Stimulated activated CD8-positive, alpha-beta memory T cell treated with anti-CD3 and anti-CD28 coated beads, Interleukin-12 subunit alpha, Interleukin-12 subunit beta, amount 100 ng/mL, for 4 hours (primary cell): Measurements from ENCODE around the gene MAK.
"Not testable (repeated sequence)": the region's sequence is repeated elsewhere in the genome, so short reads cannot be mapped to it uniquely, and the experiment has no call there.

Experiments
- DNase-seq: peaks from one replicate; pipeline ENCODE4 v3.0.0-alpha.2; 2020; ENCODE audit warnings: low read depth

MAK gene

DNA sequence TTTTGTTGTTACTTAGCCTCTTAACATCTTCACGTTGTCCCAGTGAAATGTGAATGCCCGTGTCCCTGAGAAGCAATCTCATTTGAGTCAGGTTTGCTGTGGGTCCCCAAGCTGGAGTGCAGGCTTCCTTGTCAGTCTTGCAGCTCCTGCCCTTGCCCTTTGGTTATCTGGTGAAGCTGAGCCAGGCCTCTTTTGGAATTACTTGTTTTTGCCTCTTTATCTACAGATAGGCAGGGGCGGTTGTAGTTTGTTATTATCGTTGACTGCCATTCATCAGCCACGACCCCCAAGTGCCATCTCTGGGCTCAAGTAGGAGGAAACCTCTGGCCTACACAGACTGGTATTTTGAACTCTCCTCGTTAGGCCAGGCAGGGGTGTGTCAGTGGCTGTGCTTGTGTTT is 113.3 kb downstream of the MAK start:
- no peak for DNase-seq

GRCh38 chr6:10723567-10723881 is 114.8 kb downstream of the MAK start:
- no peak for DNase-seq

GRCh38 chr6:10722820-10723566 is 115.3 kb downstream of the MAK start, which contains the start of gene TMEM14C:
TMEM14C (plus strand) TSS chr6:10723070; CDS start chr6:10724614, 1,544 bp downstream.
- peak; percentile 68 for DNase-seq

DNA sequence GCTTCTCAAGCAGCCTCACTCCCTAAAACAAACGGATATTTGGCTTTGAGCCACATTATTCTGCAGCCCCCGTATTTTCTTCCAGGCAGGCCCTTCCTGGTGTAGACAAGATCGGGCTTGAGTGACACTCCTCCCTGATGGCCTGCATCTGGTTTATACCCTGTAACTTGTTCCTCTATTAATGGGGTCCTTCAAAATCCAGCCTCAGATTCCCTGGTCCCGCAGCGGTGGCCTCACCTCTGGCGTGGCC is 115.8 kb downstream of the MAK start:
- no peak for DNase-seq

DNA sequence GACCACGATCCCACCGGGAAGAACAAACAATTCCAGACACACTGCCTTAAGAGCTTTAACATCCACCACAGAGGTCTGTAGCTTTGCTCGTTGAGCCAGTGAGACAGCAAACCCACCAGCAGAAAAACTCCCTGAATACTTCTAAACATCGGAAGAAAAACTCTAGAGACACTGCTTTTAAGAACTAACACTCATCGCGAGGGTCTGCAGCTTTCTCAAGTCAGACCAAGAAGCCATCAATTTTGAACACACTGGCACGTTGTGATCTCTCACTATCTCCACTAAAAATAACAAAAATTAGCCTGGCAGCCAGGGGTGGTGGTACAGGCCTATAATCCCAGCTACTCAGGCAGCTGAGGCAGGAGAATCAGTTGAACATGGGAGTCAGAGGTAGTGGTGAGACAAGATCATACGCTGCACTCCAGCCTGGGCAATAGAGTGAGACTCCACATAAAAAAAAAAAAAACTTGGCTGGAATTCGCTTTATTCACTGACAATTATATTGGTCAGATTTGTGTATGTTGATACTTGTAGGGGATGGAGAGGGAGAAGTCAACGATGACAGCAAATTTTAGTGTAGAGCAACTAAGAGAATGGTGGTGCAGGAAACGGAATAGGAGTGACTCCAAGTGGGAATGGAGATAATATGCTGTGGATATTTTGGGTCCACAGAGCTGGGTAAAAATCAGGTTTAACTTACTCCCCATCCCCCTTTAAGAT is 116.3 kb downstream of the MAK start:
- DNase-seq: no peak

- DNase-seq: not testable (repeated sequence)
Observed at GRCh38 chr6:10720960-10721849, 117.1 kb downstream of the MAK start.

DNA sequence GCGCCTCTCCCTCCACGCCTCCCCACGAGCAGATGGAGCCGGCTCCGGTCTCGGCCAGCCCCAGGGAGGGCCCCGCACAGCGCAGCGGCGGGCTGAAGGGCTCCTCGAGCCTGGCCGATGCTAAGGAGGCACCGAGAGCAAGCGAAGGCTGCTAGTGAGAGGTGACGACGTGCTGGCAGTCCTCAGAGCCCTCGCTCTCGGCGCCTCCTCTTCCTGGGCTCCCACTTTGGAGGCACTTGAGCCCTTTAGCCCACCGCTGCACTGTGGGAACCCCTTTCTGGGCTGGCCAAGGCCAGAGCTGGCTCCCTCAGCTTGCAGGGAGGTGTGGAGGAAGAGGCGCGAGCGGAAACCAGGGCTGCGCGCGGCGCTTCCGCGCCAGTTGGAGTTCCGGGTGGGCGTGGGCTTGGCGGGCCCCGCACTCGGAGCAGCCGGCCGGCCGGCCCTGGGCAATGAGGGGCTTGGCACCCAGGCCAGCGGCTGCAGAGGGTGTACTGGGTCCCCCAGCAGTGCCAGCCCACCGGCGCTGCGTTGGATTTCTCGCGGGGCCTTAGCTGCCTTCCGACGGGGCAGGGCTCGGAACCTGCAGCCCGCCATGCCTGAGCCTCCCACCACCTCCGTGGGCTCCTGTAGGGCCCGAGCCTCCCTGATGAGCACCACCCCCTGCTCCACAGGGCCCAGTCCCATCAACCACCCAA is 117.9 kb downstream of the MAK start:
- peak; percentile 44 for DNase-seq

GRCh38 chr6:10719964-10720264 is 118.4 kb downstream of the MAK start:
- DNase-seq: no peak

DNA sequence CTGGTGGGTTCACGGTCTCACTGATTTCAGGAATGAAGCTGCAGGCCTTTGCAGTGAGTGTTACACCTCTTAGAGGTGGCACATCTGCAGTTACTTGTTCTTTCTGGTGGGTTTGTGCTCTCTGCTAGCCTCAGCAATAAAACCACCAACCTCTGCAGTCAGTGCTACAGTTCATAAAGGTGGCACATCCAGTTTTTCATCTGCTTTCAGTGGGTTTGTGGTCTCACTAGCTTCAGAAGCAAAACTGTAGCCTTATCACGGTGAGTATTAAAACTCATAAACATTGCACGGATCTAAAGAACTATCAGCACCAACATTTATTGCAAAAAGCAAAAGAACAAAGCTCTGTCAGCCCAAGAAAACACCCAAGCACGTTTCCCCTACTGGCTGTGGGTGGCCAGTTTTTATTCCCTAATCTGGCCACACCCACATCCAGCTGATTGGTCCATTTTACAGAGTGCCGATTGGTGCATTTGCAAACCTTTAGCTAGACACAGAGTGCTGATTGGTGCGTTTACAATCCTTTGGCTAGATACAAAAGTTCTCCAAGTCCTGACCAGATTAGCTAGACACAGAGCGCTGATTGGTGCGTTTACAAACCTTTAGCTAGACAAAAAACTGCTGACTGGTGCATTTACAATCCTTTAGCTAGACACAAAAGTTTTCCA is 118.9 kb downstream of the MAK start:
- no peak for DNase-seq

DNA sequence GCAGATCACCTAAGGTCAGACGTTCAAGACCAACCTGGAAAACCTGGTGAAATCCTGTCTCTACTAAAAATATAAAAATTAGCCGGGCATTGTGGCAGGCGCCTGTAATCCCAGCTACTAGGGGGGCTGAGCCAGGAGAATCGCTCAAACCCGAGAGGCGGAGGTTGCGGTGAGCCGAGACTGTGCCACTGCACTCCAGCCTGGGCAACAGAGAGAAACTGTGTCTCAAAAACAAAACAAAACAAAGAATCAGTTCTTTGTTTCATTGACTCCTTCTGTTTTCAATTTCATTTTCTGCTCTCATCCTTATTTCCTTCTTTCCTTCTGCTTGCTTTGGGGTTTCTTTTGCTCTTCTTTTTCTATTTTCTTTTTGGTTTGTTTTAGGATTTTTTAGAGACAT is 124.4 kb downstream of the MAK start:
- no peak for DNase-seq
